ENCODE data around the gene RAI1. TPM values are rescaled to one million over a fixed set of nuclear protein-coding genes. Genes with fewer than 3 reads are reported as not detected.
A peak's percentile ranks its signal among the peaks of the same experiment; 100 is the strongest.

RAI1 gene
- total and polyA plus RNA-seq, 10 of the 15 experiments (the other 5 are each of a cell fraction or from before 2014, with no cell fraction given), result 0.66 to 37.7 (median 6.0) TPM

GRCh38 chr17:17712268-17712924 is 31.1 kb downstream of the RAI1 start (continued):
- TF ChIP-seq SMAD1 (IDR thresholded peaks at IDR 0.05; ENCODE audit: low read depth, partially characterized antibody) (no peak), ESRRA (IDR thresholded peaks at IDR 0.05; ENCODE audit: low read length) (no peak), MLLT1 (IDR thresholded peaks at IDR 0.05) (0 out of 2 replicates have a peak, but pooled peaks have one; percentile 31), RUNX3 (IDR thresholded peaks at IDR 0.05; ENCODE audit: low read length) (peak; percentile 97), FOS (IDR thresholded peaks at IDR 0.05; ENCODE audit: borderline replicate concordance, extremely low read depth, insufficient read length) (no peak), SIX5 (IDR thresholded peaks at IDR 0.05; ENCODE audit: low read depth, low read length, severe bottlenecking) (no peak), ZSCAN29 (IDR thresholded peaks at IDR 0.05) (no peak), IRF4 (IDR thresholded peaks at IDR 0.05; ENCODE audit: low read depth, low read length) (no peak), STAT1 (conservative IDR thresholded peaks at IDR 0.05) (no peak), MEF2B (IDR thresholded peaks at IDR 0.05; ENCODE audit: partially characterized antibody, poor library complexity, severe bottlenecking) (peak; percentile 12), NR2F1 (conservative IDR thresholded peaks at IDR 0.05) (peak; percentile 92), ZZZ3 (IDR thresholded peaks at IDR 0.05; ENCODE audit: control insufficient read depth, insufficient read length, low read depth) (no peak), CTCF (IDR thresholded peaks at IDR 0.05 in 2 of 3, conservative IDR thresholded peaks at IDR 0.05 in 1 of 3; ENCODE audit: control insufficient read depth in 2 of 3, extremely low read depth in 1 of 3, insufficient read depth in 1 of 3, low read depth in 3 of 3, low read length in 3 of 3) (no peak), TARDBP (IDR thresholded peaks at IDR 0.05; ENCODE audit: borderline replicate concordance) (no peak), BHLHE40 (IDR thresholded peaks at IDR 0.05; ENCODE audit: borderline replicate concordance in 1 of 2, low read depth in 2 of 2, low read length in 1 of 2) (peak in 1 of 2 experiments; percentile 23; a peak in 1 of 4 replicates), CHD2 (IDR thresholded peaks at IDR 0.05; ENCODE audit: borderline replicate concordance, low read depth, low read length) (peak; percentile 40; the same call in 1 of the 2 replicates), TCF12 (IDR thresholded peaks at IDR 0.05; ENCODE audit: low read depth, low read length) (no peak), EED (IDR thresholded peaks at IDR 0.05; ENCODE audit: low read depth) (peak; percentile 77), YY1 (IDR thresholded peaks at IDR 0.05; ENCODE audit: low read depth, low read length) (peak; percentile 33; the same call in 1 of the 2 replicates), SUPT20H (IDR thresholded peaks at IDR 0.05; ENCODE audit: borderline replicate concordance, control insufficient read depth, low read depth, low read length) (no peak), MEF2A (IDR thresholded peaks at IDR 0.05; ENCODE audit: insufficient read depth, low read depth, low read length) (no peak), PAX5 (IDR thresholded peaks at IDR 0.05; ENCODE audit: borderline replicate concordance, low read depth, low read length) (peak; percentile 94), SREBF2 (IDR thresholded peaks at IDR 0.05; ENCODE audit: low read length) (no peak), BACH1 (IDR thresholded peaks at IDR 0.05; ENCODE audit: borderline replicate concordance) (no peak), KAT2A (conservative IDR thresholded peaks at IDR 0.05; ENCODE audit: control insufficient read depth, low read depth, low read length) (no peak)
- TF ChIP-seq, protein P1, sequence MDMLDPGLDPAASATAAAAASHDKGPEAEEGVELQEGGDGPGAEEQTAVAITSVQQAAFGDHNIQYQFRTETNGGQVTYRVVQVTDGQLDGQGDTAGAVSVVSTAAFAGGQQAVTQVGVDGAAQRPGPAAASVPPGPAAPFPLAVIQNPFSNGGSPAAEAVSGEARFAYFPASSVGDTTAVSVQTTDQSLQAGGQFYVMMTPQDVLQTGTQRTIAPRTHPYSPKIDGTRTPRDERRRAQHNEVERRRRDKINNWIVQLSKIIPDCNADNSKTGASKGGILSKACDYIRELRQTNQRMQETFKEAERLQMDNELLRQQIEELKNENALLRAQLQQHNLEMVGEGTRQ (IDR thresholded peaks at IDR 0.05; ENCODE audit: borderline replicate concordance, low read depth, low read length), result no peak
- TF ChIP-seq, protein P2, sequence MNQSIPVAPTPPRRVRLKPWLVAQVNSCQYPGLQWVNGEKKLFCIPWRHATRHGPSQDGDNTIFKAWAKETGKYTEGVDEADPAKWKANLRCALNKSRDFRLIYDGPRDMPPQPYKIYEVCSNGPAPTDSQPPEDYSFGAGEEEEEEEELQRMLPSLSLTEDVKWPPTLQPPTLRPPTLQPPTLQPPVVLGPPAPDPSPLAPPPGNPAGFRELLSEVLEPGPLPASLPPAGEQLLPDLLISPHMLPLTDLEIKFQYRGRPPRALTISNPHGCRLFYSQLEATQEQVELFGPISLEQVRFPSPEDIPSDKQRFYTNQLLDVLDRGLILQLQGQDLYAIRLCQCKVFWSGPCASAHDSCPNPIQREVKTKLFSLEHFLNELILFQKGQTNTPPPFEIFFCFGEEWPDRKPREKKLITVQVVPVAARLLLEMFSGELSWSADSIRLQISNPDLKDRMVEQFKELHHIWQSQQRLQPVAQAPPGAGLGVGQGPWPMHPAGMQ (IDR thresholded peaks at IDR 0.05; ENCODE audit: borderline replicate concordance), result no peak
